Loucy (cell line): Measurements from ENCODE around the gene CACNA2D3.

ENCODE experiments used
- H2AFZ ChIP-seq: fragments of 200-600 bp; sonication (generic); 2 replicates; pipeline ENCODE4 v1.6.0; 2016; ENCODE audit warnings: antibody characterized with exemption, mild to moderate bottlenecking, low read length, moderate library complexity
- H3F3A ChIP-seq: fragments of 200-600 bp; 2 replicates; pipeline ENCODE4 v1.6.0; 2016; ENCODE audit warnings: antibody characterized with exemption, low read depth, mild to moderate bottlenecking
- H3K27me3 ChIP-seq: fragments of 200-600 bp; sonication (generic); 2 replicates; pipeline ENCODE4 v1.6.1; 2014; ENCODE audit warnings: low read length, mild to moderate bottlenecking; ENCODE audit not compliant: insufficient read depth, poor library complexity, severe bottlenecking
- H3K36me3 ChIP-seq: fragments of 200-600 bp; sonication (generic); 2 replicates; pipeline ENCODE4 v1.6.1; 2016; ENCODE audit warnings: low read length; ENCODE audit not compliant: insufficient read depth
- H3K4me1 ChIP-seq: fragments of 200-600 bp; sonication (generic); 2 replicates; pipeline ENCODE4 v1.5.1; 2014; ENCODE audit warnings: low read length, mild to moderate bottlenecking; ENCODE audit not compliant: insufficient read depth, poor library complexity, severe bottlenecking
- H3K4me2 ChIP-seq: fragments of 200-600 bp; sonication (generic); 2 replicates; pipeline ENCODE4 v1.6.0; 2014; ENCODE audit warnings: antibody characterized with exemption, low read length, low read depth, mild to moderate bottlenecking; ENCODE audit not compliant: poor library complexity, severe bottlenecking
- H3K4me3 ChIP-seq: fragments of 200-600 bp; sonication (generic); 2 replicates; pipeline ENCODE4 v1.5.1; 2014; ENCODE audit warnings: low read length, mild to moderate bottlenecking, mixed read lengths; ENCODE audit not compliant: poor library complexity, severe bottlenecking
- H3K79me2 ChIP-seq: fragments of 200-600 bp; sonication (generic); 2 replicates; pipeline ENCODE4 v1.6.1; 2014; ENCODE audit warnings: low read length; ENCODE audit not compliant: insufficient read depth
- H3K9ac ChIP-seq: fragments of 200-600 bp; sonication (generic); 2 replicates; pipeline ENCODE4 v1.6.0; 2014; ENCODE audit warnings: mild to moderate bottlenecking, low read depth, low read length, moderate library complexity; ENCODE audit not compliant: poor library complexity, severe bottlenecking
- H3K9me2 ChIP-seq: fragments of 200-600 bp; sonication (generic); replicated peaks from 2 replicates; pipeline ENCODE4 v1.6.1; 2016; ENCODE audit warnings: low read depth, low read length, mixed read lengths
- H3K9me3 ChIP-seq: fragments of 200-600 bp; sonication (generic); 2 replicates; pipeline ENCODE4 v1.6.1; 2014; ENCODE audit warnings: mild to moderate bottlenecking, antibody characterized with exemption, low read length, low read depth; ENCODE audit not compliant: insufficient read depth
- H4K20me1 ChIP-seq: fragments of 200-600 bp; sonication (generic); 2 replicates; pipeline ENCODE4 v1.6.0; 2014; ENCODE audit warnings: antibody characterized with exemption, low read length, mild to moderate bottlenecking; ENCODE audit not compliant: insufficient read depth, poor library complexity, severe bottlenecking
- EZH2phosphoT487 ChIP-seq: fragments of 200-600 bp; IDR thresholded peaks from 2 replicates; pipeline ENCODE4 v1.6.1; 2018; ENCODE audit warnings: antibody characterized with exemption, mild to moderate bottlenecking, moderate library complexity, borderline replicate concordance
- TF ChIP-seq, protein P1 (sequence below): fragments of 200-600 bp; sonication (generic); conservative IDR thresholded peaks from 2 replicates; pipeline ENCODE4 v1.5.1; 2014; ENCODE audit warnings: mild to moderate bottlenecking, antibody characterized with exemption, low read length

Gene CACNA2D3

DNA sequence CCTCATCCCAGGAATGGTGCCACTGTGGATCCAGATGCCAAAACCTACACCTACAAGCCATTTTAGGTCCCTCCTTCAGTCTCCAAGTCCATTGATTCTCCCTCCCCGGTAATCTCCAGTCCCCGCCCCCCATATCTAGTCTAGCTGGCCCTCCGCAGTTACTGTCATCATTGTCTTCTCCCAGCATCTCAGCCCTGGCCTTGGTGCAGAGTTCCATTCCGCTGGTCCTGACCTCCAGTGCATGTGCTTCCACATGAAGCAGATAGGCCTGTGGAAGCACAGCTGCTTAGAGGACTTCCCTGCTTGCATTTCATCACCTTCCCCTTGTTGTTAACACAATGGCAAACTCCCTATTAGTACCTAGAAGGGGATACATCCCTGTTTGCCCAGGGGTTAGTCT is 473.7 kb downstream of the CACNA2D3 start:
- H3K79me2 ChIP-seq, result no peaks in the 10 kb centered on the region

DNA sequence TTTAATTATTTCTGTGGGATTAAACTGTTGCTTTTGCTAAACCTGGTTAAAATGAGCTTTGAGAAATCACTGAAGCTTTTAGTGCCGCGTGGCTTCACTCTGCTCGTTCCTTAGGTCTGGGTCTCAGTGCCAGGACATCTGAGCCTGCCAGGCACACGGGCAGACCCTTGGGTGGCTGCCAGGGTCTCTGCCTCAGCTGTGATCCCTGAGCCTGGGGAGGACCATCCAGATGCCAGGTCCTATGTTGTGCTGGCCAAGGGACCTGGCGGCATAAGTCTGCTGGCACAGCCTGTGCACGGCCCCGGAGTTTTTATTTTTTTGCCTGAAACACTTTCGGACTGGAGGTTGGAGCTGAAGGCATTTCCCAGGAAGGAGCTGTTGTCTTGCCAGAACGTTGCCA is 477.4 kb downstream of the CACNA2D3 start:
- no peak overlapping the region for H2AFZ ChIP-seq
- no peaks in the 10 kb centered on the region for H3K27me3 ChIP-seq
- H3K4me3 ChIP-seq, result no peak overlapping the region

More for the DNA sequence above, 473.7 kb downstream of the CACNA2D3 start:
- no peaks in the 10 kb centered on the region for H3K36me3 ChIP-seq
- no peak overlapping the region for H2AFZ ChIP-seq
- no peaks in the 10 kb centered on the region for H3K9me3 ChIP-seq
- no peak overlapping the region for H3K4me3 ChIP-seq
- H3K4me1 ChIP-seq, result no peaks in the 10 kb centered on the region
- H4K20me1 ChIP-seq, result no peaks in the 10 kb centered on the region
- H3K9ac ChIP-seq, result no peak overlapping the region
- no peaks in the 10 kb centered on the region for H3F3A ChIP-seq
- TF ChIP-seq EZH2phosphoT487, result no peak
- TF ChIP-seq, protein P1, sequence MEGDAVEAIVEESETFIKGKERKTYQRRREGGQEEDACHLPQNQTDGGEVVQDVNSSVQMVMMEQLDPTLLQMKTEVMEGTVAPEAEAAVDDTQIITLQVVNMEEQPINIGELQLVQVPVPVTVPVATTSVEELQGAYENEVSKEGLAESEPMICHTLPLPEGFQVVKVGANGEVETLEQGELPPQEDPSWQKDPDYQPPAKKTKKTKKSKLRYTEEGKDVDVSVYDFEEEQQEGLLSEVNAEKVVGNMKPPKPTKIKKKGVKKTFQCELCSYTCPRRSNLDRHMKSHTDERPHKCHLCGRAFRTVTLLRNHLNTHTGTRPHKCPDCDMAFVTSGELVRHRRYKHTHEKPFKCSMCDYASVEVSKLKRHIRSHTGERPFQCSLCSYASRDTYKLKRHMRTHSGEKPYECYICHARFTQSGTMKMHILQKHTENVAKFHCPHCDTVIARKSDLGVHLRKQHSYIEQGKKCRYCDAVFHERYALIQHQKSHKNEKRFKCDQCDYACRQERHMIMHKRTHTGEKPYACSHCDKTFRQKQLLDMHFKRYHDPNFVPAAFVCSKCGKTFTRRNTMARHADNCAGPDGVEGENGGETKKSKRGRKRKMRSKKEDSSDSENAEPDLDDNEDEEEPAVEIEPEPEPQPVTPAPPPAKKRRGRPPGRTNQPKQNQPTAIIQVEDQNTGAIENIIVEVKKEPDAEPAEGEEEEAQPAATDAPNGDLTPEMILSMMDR, result no peak
- no peaks in the 10 kb centered on the region for H3K9me2 ChIP-seq
- no peak overlapping the region for H3K4me2 ChIP-seq
- H3K27me3 ChIP-seq, result no peaks in the 10 kb centered on the region

DNA sequence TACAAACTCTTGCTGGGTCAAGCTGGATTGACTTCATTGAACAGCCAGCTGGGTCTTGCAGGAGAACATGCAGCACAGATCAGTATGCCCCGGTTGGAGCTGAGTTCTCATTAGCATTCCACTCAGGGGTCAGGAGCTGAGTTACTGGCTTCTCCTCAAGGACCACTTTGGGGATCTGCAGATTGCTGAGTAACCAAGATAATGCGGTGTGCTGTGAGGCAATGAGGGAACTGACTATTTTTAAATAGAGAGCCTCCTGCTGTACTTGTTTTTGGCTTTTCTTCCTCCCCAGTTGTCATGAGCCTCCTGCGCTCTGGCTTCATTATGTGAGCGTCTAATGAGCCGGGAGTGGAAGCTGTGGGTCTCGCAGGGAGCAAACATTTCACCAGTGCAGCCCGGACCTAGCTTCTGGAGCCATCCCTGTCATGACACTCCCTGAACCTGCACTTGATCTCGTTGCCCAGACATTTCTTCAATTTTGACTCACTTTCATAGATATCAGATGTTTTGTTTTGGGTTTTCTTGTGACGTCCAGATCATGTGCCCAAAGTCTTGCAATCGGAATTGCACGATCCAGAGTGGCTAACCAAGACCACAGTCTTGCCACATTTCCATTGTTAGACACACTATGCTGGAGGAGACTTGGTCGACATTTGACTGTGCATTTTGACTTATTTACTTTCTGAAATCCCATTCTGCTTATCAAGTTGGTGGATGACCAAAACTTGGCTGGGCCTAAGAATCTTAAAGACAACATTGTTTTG is 478.3 kb downstream of the CACNA2D3 start:
- no peaks in the 10 kb centered on the region for H3K4me1 ChIP-seq
- H3K79me2 ChIP-seq, result no peaks in the 10 kb centered on the region
- no peaks in the 10 kb centered on the region for H3K36me3 ChIP-seq
- TF ChIP-seq, protein P1, result no peak
- TF ChIP-seq EZH2phosphoT487, result no peak
- H3K4me3 ChIP-seq, result no peak overlapping the region
- H3K4me2 ChIP-seq, result no peak overlapping the region
- H3K9me3 ChIP-seq, result no peaks in the 10 kb centered on the region
- H3K9ac ChIP-seq, result no peak overlapping the region
- H2AFZ ChIP-seq, result no peak overlapping the region
- no peaks in the 10 kb centered on the region for H4K20me1 ChIP-seq
- no peaks in the 10 kb centered on the region for H3K27me3 ChIP-seq
- H3K9me2 ChIP-seq, result no peaks in the 10 kb centered on the region
- no peaks in the 10 kb centered on the region for H3F3A ChIP-seq

More for the DNA sequence above, 477.4 kb downstream of the CACNA2D3 start:
- H3F3A ChIP-seq, result no peaks in the 10 kb centered on the region
- no peaks in the 10 kb centered on the region for H3K36me3 ChIP-seq
- H3K4me1 ChIP-seq, result no peaks in the 10 kb centered on the region
- H3K9me3 ChIP-seq, result no peaks in the 10 kb centered on the region
- TF ChIP-seq, protein P1, result no peak
- TF ChIP-seq EZH2phosphoT487, result no peak
- no peak overlapping the region for H3K4me2 ChIP-seq
- H3K9ac ChIP-seq, result no peak overlapping the region
- no peaks in the 10 kb centered on the region for H3K79me2 ChIP-seq
- H4K20me1 ChIP-seq, result no peaks in the 10 kb centered on the region
- H3K9me2 ChIP-seq, result no peaks in the 10 kb centered on the region
